ENCODE results near the gene DUT. TPM values are rescaled to one million over a fixed set of nuclear protein-coding genes. Genes with fewer than 3 reads are reported as not detected.

DUT gene
- total and polyA plus RNA-seq, 4 donors: 54.8 to 149 (median 76.7) TPM

DNA sequence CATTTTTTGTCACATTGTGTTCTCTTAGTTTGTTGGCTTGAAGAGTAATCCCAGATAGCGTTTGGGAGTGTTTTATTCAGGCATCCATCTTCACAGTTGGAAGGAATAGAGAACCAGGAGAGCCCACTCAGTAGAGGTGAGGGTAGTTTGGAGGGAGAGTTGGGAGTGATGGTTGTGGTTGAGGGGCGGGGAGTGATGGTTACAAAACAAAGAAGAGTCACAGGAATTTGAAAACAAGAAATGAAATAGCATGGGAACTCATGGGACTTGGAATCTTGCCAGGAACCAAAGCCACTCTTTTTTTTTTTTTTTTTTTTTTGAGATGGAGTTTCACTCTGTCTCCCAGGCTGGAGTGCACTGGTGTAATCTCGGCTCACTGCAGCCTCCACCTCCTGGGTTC is 36.3 kb downstream of the DUT start:
- Histone ChIP-seq H3K9me3 (ENCODE audit: control insufficient read depth, low read length) (no peaks in the 10 kb centered on the region), H3K4me1 (ENCODE audit: control insufficient read depth in 1 of 2, insufficient read depth in 2 of 2, low read length in 2 of 2) (no peaks in the 10 kb centered on the region), H3K4me3 (ENCODE audit: low read length in 2 of 2) (no peak overlapping the region), H3K27me3 (ENCODE audit: control insufficient read depth in 1 of 2, insufficient read depth in 2 of 2, low read length in 1 of 2) (no peaks in the 10 kb centered on the region), H3K27ac (ENCODE audit: low read depth in 1 of 2, low read length in 2 of 2) (no peak overlapping the region), H3K36me3 (ENCODE audit: control insufficient read depth in 1 of 2, insufficient read depth in 2 of 2, low read length in 1 of 2) (no peaks in the 10 kb centered on the region)
- 68 to 69% methylated on average over 3 of the region's 3 CpGs for WGBS, 2 donors
- no peak for ATAC-seq (ENCODE audit: low FRiP score)
- intact Hi-C loops (cut with DNase I): no loop called here
- no peak for DNase-seq

DNA sequence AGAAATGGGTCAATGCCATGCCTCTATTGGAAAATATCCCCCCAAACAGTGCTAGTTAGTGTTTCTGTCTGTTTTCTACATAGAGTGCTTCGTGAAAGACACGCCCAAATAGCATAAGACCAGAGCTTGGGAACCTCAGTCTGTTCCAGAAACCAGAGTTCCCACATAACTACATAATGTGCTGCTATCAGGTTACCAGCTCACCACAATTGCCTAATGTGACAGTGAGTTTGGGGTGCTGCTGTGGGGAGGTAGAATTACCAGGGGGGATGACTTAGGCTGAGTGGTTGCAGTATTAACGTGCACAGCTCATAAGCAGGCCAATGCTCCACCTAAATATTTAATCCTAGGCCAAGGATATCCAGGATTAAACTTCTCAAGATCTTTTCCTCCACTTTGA is 39.2 kb downstream of the DUT start:
- intact Hi-C loops (cut with DNase I): no loop called here
- no peak overlapping the region for H3K4me3 ChIP-seq (ENCODE audit: low read length in 2 of 2)
- 95 to 99% methylated on average over 3 of the region's 3 CpGs for WGBS, 2 donors
- H3K4me1 ChIP-seq (ENCODE audit: control insufficient read depth in 1 of 2, insufficient read depth in 2 of 2, low read length in 2 of 2): no peaks in the 10 kb centered on the region
- ATAC-seq (ENCODE audit: low FRiP score) (no peak), DNase-seq (no peak)
- H3K27ac ChIP-seq (ENCODE audit: low read depth in 1 of 2, low read length in 2 of 2): no peak overlapping the region
- no peaks in the 10 kb centered on the region for H3K27me3 ChIP-seq (ENCODE audit: control insufficient read depth in 1 of 2, insufficient read depth in 2 of 2, low read length in 1 of 2)
- no peaks in the 10 kb centered on the region for H3K9me3 ChIP-seq (ENCODE audit: control insufficient read depth, low read length)
- H3K36me3 ChIP-seq (ENCODE audit: control insufficient read depth in 1 of 2, insufficient read depth in 2 of 2, low read length in 1 of 2): no peaks in the 10 kb centered on the region

DNA sequence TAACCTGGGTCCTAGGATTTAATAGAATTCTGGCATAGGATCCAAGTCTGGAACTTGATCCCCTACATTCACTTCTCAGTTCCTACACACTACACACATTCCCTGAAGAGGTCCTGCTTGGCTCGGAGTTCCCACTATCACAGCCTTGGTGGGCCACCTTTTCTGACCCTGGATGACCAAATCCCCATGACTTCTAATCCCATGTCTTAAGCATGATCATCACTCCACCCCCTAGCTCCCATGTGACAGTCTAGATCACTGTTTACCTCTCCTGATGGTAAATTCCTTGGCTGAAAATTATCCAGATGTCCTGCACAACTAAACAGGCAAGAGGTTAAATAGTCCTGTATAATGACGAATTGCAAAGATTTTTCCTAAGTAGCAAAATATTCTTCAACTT is 40.3 kb downstream of the DUT start:
- Histone ChIP-seq H3K4me3 (ENCODE audit: low read length in 2 of 2) (no peak overlapping the region), H3K4me1 (ENCODE audit: control insufficient read depth in 1 of 2, insufficient read depth in 2 of 2, low read length in 2 of 2) (no peaks in the 10 kb centered on the region), H3K36me3 (ENCODE audit: control insufficient read depth in 1 of 2, insufficient read depth in 2 of 2, low read length in 1 of 2) (no peaks in the 10 kb centered on the region), H3K27me3 (ENCODE audit: control insufficient read depth in 1 of 2, insufficient read depth in 2 of 2, low read length in 1 of 2) (no peaks in the 10 kb centered on the region), H3K9me3 (ENCODE audit: control insufficient read depth, low read length) (no peaks in the 10 kb centered on the region), H3K27ac (ENCODE audit: low read depth in 1 of 2, low read length in 2 of 2) (no peak overlapping the region)
- no peak for ATAC-seq (ENCODE audit: low FRiP score)
- WGBS, 2 donors: 43 to 68% methylated on average over 2 of the region's 2 CpGs
- DNase-seq: no peak
- intact Hi-C loops (cut with DNase I): no loop called here

DNA sequence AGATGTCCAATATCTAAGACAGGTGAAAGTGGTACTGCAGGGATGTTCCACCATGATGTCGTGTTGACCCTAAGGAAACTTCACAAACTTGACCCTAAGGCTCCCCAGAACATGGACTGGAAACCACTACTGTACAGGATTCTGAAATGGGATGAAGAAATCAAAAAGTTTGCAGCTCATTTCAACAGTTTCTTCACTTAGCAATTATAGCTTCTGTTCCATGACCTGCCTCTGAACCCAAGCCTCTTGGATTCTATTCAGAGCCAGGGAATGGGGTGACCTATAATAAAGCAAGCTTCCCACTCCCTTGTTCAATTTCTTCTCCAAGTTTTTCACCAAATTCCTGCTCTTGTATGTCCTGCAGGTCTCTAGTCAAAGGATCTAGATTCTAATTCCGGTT is 40.7 kb downstream of the DUT start:
- Histone ChIP-seq H3K27ac (ENCODE audit: low read depth in 1 of 2, low read length in 2 of 2) (no peak overlapping the region), H3K9me3 (ENCODE audit: control insufficient read depth, low read length) (no peaks in the 10 kb centered on the region), H3K4me3 (ENCODE audit: low read length in 2 of 2) (no peak overlapping the region), H3K4me1 (ENCODE audit: control insufficient read depth in 1 of 2, insufficient read depth in 2 of 2, low read length in 2 of 2) (no peaks in the 10 kb centered on the region), H3K36me3 (ENCODE audit: control insufficient read depth in 1 of 2, insufficient read depth in 2 of 2, low read length in 1 of 2) (no peaks in the 10 kb centered on the region), H3K27me3 (ENCODE audit: control insufficient read depth in 1 of 2, insufficient read depth in 2 of 2, low read length in 1 of 2) (no peaks in the 10 kb centered on the region)
- no peak for ATAC-seq (ENCODE audit: low FRiP score)
- no peak for DNase-seq
- WGBS, 2 donors: 71 to 90% methylated on average over 2 of the region's 2 CpGs
- intact Hi-C loops (cut with DNase I): no loop called here

DNA sequence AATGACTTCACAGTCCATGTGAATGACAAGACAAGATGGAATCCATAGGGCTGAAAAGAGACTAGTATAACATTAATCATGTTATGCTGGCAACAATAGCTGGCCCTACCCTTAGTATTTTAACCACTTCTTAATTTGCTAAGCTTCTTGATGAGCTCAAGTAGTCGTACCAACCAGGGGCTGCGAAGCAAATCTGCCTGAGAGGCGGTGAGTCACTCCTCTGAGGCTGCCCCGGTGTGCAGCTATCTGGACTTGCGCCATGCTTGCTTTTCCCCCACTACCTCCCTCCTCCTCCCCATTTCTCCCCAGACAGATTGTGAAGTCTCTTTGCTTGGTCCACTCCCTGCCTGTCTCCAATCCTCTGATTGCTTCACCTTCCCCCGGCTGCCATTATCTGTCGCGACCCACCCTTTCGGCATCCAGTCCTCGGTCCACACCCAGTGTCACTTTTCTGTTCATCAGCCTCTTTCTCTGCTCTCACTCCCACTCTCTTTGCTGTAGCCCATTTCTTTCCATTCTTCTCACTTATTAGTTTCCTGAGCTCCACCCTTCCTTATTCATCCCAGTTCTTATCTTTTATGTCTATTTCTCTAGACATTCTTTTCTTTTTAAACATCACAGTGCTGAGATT is 42.7 kb downstream of the DUT start:
- Histone ChIP-seq H3K27ac (ENCODE audit: low read depth in 1 of 2, low read length in 2 of 2) (no peak overlapping the region), H3K36me3 (ENCODE audit: control insufficient read depth in 1 of 2, insufficient read depth in 2 of 2, low read length in 1 of 2) (no peaks in the 10 kb centered on the region), H3K4me1 (ENCODE audit: control insufficient read depth in 1 of 2, insufficient read depth in 2 of 2, low read length in 2 of 2) (no peaks in the 10 kb centered on the region), H3K27me3 (ENCODE audit: control insufficient read depth in 1 of 2, insufficient read depth in 2 of 2, low read length in 1 of 2) (no peaks in the 10 kb centered on the region), H3K4me3 (ENCODE audit: low read length in 2 of 2) (no peak overlapping the region), H3K9me3 (ENCODE audit: control insufficient read depth, low read length) (no peaks in the 10 kb centered on the region)
- intact Hi-C loops (cut with DNase I): no loop called here
- DNase-seq (peak; percentile 59 to 81), ATAC-seq (ENCODE audit: low FRiP score) (no peak)
- WGBS, 2 donors: 65 to 73% methylated on average over 10 of the region's 10 CpGs

DNA sequence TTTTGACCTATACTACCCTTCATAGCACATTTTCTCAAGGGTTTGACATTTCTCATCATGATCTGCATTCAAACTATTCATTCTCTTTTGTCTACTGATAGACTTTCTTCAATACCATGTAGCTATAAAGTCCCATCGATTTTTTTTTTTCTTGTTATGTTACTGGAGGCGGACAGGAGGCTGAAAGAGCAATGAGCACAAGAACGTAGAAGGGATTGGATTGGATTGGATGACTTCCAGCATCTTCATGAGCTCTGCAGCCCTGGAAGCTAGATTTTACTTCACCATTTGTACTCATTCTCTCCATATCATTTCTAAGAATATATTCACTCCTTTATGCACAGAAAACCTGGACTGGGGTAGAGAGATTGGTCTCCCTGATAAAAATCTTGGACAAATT is 43.2 kb downstream of the DUT start:
- Histone ChIP-seq H3K4me1 (ENCODE audit: control insufficient read depth in 1 of 2, insufficient read depth in 2 of 2, low read length in 2 of 2) (no peaks in the 10 kb centered on the region), H3K4me3 (ENCODE audit: low read length in 2 of 2) (no peak overlapping the region), H3K27ac (ENCODE audit: low read depth in 1 of 2, low read length in 2 of 2) (no peak overlapping the region), H3K9me3 (ENCODE audit: control insufficient read depth, low read length) (no peaks in the 10 kb centered on the region), H3K36me3 (ENCODE audit: control insufficient read depth in 1 of 2, insufficient read depth in 2 of 2, low read length in 1 of 2) (no peaks in the 10 kb centered on the region), H3K27me3 (ENCODE audit: control insufficient read depth in 1 of 2, insufficient read depth in 2 of 2, low read length in 1 of 2) (no peaks in the 10 kb centered on the region)
- intact Hi-C loops (cut with DNase I): no loop called here
- 44 to 48% methylated on average over 3 of the region's 3 CpGs for WGBS, 2 donors
- ATAC-seq (ENCODE audit: low FRiP score) (no peak), DNase-seq (no peak)

DNA sequence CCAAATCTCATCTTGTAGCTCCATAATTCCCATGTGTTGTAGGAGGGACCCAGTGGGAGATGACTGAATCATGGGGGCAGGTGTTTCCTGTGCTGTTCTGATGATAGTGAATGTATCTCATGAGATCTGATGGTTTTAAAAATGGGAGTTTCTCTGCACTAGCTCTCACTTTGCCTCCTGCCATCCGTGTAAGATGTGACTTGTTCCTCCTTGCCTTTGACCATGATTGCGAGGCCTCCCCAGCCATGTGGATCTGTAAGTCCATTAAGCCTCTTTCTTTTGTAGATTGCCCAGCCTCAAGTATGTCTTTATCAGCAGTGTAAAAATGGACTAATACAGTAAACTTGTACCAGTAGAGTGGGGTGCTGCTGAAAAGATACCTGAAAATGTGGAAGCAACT is 44.5 kb downstream of the DUT start:
- intact Hi-C loops (cut with DNase I): no loop called here
- no peak for ATAC-seq (ENCODE audit: low FRiP score)

DNA sequence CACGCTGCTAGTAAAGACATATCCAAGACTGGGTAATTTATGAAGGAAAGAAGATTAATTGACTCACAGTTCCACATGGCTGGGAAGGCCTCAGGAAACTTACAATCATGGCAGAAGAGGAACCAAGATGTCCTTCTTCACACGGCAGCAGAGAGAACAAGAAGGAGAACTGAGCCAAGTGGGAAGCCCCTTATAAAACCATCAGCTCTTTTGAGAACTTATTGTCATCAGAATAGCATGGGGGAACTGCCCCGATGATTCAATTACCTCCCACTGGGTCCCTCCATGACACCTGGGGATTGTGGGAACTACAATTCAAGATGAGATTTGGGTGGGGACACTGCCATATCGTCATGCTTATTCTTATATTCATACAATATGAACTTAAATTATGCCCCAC is 49.0 kb downstream of the DUT start:
- WGBS, 2 donors: 89 to 93% methylated on average over 4 of the region's 4 CpGs
- H3K36me3 ChIP-seq (ENCODE audit: control insufficient read depth in 1 of 2, insufficient read depth in 2 of 2, low read length in 1 of 2): no peaks in the 10 kb centered on the region
- H3K27ac ChIP-seq (ENCODE audit: low read depth in 1 of 2, low read length in 2 of 2): no peak overlapping the region
- H3K27me3 ChIP-seq (ENCODE audit: control insufficient read depth in 1 of 2, insufficient read depth in 2 of 2, low read length in 1 of 2): no peaks in the 10 kb centered on the region
- H3K4me1 ChIP-seq (ENCODE audit: control insufficient read depth in 1 of 2, insufficient read depth in 2 of 2, low read length in 2 of 2): no peaks in the 10 kb centered on the region
- intact Hi-C loops (cut with DNase I): no loop called here
- no peaks in the 10 kb centered on the region for H3K9me3 ChIP-seq (ENCODE audit: control insufficient read depth, low read length)
- no peak overlapping the region for H3K4me3 ChIP-seq (ENCODE audit: low read length in 2 of 2)
- no peak for ATAC-seq (ENCODE audit: low FRiP score)
- DNase-seq: no peak

More for the DNA sequence above, 44.5 kb downstream of the DUT start:
- no peak overlapping the region for H3K4me3 ChIP-seq (ENCODE audit: low read length in 2 of 2)
- no peaks in the 10 kb centered on the region for H3K36me3 ChIP-seq (ENCODE audit: control insufficient read depth in 1 of 2, insufficient read depth in 2 of 2, low read length in 1 of 2)
- no peaks in the 10 kb centered on the region for H3K9me3 ChIP-seq (ENCODE audit: control insufficient read depth, low read length)
- no peaks in the 10 kb centered on the region for H3K4me1 ChIP-seq (ENCODE audit: control insufficient read depth in 1 of 2, insufficient read depth in 2 of 2, low read length in 2 of 2)
- H3K27ac ChIP-seq (ENCODE audit: low read depth in 1 of 2, low read length in 2 of 2): no peak overlapping the region
- DNase-seq: no peak
- 98 to 100% methylated on average over 2 of the region's 2 CpGs for WGBS, 2 donors
- H3K27me3 ChIP-seq (ENCODE audit: control insufficient read depth in 1 of 2, insufficient read depth in 2 of 2, low read length in 1 of 2): no peaks in the 10 kb centered on the region

DNA sequence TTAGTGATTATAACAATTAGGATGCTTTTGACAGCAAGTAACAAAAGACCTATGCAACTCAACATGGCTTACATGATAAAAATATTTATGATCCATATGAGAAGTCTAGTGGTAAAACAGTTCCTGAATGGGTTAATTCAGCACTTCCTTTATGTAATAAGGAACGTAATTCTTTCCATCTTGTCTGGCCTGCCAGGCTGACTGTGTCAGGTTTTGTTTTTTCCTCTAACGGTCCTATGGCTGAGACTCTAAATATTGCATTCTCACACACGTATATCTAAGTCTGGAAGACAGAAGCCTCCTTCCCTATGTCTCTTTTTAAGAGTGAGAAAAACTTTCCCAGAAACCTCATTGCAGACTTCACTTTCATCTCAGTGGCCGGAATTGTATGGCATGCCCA is 50.6 kb downstream of the DUT start:
- intact Hi-C loops (cut with DNase I): no loop called here
- WGBS, 2 donors: 60 to 75% methylated on average over 4 of the region's 4 CpGs
- Histone ChIP-seq H3K27me3 (ENCODE audit: control insufficient read depth in 1 of 2, insufficient read depth in 2 of 2, low read length in 1 of 2) (no peaks in the 10 kb centered on the region), H3K36me3 (ENCODE audit: control insufficient read depth in 1 of 2, insufficient read depth in 2 of 2, low read length in 1 of 2) (no peaks in the 10 kb centered on the region), H3K4me1 (ENCODE audit: control insufficient read depth in 1 of 2, insufficient read depth in 2 of 2, low read length in 2 of 2) (no peaks in the 10 kb centered on the region), H3K9me3 (ENCODE audit: control insufficient read depth, low read length) (no peaks in the 10 kb centered on the region), H3K4me3 (ENCODE audit: low read length in 2 of 2) (no peak overlapping the region), H3K27ac (ENCODE audit: low read depth in 1 of 2, low read length in 2 of 2) (no peak overlapping the region)
- ATAC-seq (ENCODE audit: low FRiP score) (no peak), DNase-seq (no peak)

All from aorta (tissue), 5 donors.